A549 treated with RU486 at 1 μM for 4 hours (cell line): ENCODE measurements around the gene CCNI. TPM values are rescaled to one million over a fixed set of nuclear protein-coding genes. Genes with fewer than 3 reads are reported as not detected.

Experiments used
- total RNA-seq: library from RNA; stranded (reverse); fragments of 200-300 nt; extraction: Qiagen RNA extraction; gene quantifications from 5 replicates; pipeline ENCODE4 v1.2.3, GENCODE V29; 2022; ENCODE audit warnings: low read depth

Gene CCNI, protein sequence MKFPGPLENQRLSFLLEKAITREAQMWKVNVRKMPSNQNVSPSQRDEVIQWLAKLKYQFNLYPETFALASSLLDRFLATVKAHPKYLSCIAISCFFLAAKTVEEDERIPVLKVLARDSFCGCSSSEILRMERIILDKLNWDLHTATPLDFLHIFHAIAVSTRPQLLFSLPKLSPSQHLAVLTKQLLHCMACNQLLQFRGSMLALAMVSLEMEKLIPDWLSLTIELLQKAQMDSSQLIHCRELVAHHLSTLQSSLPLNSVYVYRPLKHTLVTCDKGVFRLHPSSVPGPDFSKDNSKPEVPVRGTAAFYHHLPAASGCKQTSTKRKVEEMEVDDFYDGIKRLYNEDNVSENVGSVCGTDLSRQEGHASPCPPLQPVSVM
- total RNA-seq, result 63.9 to 75.0 TPM (median 69.6 TPM) in 5 replicates

DNA sequence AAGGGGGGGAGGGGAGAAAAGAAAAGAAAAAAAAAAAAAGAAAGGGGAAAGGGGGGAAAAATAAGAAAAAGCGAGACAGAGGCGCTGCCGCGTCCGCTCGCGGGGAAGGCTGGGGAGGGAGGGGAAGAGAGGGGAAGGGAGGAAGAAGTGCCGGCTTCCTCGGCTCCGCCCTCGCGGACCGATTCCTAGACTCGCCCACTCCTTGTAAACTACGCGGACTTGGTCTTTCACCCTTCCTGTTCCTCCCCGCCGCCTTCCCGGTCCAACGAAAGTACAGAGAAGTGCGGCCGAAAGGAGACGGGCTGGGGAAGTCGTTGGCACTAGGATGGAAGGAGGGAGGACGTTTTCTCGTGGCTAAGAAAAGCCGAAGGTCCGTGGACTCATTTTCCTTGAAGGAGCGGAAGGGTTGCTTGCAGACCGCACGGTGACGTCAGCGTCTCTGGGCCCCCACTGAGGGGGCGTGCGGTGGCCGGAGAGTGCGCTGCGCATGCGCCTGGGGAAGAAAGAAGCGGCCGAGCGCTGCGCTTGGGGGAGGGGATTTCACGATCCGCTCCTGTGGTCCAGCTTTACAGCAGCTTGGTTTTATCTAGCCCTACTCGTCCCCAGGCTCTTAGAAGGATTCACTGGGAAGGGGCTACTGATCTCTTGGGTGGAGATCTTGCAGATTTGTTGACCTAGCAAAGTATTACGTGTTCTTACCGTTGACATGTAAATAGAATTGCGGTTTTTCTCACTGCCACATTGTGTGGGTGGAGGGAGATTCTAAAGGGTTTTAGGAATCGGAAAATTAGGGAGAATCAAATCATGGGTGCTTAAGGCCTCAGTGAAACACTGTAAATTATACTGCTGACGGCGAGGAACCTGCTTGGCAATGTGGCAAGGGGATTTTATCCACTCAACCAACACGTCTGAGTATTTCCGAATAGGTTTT, at the start of gene CCNI:
Gene CCNI, minus strand, starts transcription at position 121 of the 931 bp plus-strand sequence. CDS start 9,627 bp downstream, outside the sequence.

Other genes with a start within 250 kb of the CCNI start
- 0.05 to 0.06 TPM in 2 of 5 replicates, not detected in the others for gene SOWAHB, start 177.8 kb downstream of the CCNI start, total RNA-seq
- 29.3 to 52.8 TPM (median 35.4 TPM) in 5 replicates for gene SEPTIN11, start 126.2 kb downstream of the CCNI start, total RNA-seq
- 1.8 to 5.9 TPM (median 5.4 TPM) in 5 replicates for gene CCNG2, start 81.2 kb upstream of the CCNI start, total RNA-seq